Pancreas (tissue), 10 donors: ENCODE data around the gene AGPAT2. TPM values are rescaled to one million over a fixed set of nuclear protein-coding genes. Genes with fewer than 3 reads are reported as not detected.
A peak's percentile ranks its signal among the peaks of the same experiment; 100 is the strongest.

Experiments used
- ATAC-seq, 4 donors: fragments of 200-7000 bp; cut with Tn5 transposase; one replicate each; pipeline versions ENCODE4 v1.8.0 to v1.9.1; 2020; ENCODE audit warnings: mild to moderate bottlenecking in 4 of 4, moderate library complexity in 4 of 4
- DNase-seq, 6 donors: peaks; one replicate each; pipeline ENCODE4 v3.0.0-alpha.2; 2020
- FAIRE-seq: peaks from 2 replicates; lab custom pipeline; 2012; peaks lifted over from hg19 to GRCh38; lab: Jason Lieb, UNC
- H3K27ac ChIP-seq, 4 donors: fragments of 200-600 bp; sonication (generic); 1 replicate in 3 of 4; 2 replicates in 1 of 4; pipeline versions ENCODE4 v1.5.0 to v1.8.0; 2020
- H3K27me3 ChIP-seq, 4 donors: fragments of 200-600 bp; one replicate each; pipeline ENCODE4 v1.8.0; 2021
- H3K36me3 ChIP-seq, 3 donors: fragments of 200-600 bp; sonication (generic) in 1 of 3; one replicate each; pipeline versions ENCODE4 v1.5.0 to v1.8.0; 2020 to 2021
- H3K4me1 ChIP-seq, 3 donors: fragments of 200-600 bp; one replicate each; pipeline ENCODE4 v1.8.0; 2021
- H3K4me3 ChIP-seq, 4 donors: fragments of 200-600 bp; sonication (generic) in 2 of 4; one replicate each; pipeline versions ENCODE4 v1.5.0 to v1.8.0; 2020 to 2021
- H3K9me3 ChIP-seq, 4 donors: fragments of 200-600 bp; one replicate each; pipeline ENCODE4 v1.8.0; 2021
- WGBS, 2 donors: extraction: QIAGEN DNeasy Blood & Tissue Kit; methylation state at CpG; one replicate each; pipeline ENCODE4 v1.1.7; 2013; 5-methylcytosine and 5-hydroxymethylcytosine counted together
- intact Hi-C, 3 donors: fragments of 100-400 bp; cut with DNase I; formaldehyde crosslinking; loops; one replicate each; pipeline versions ENCODE4 v1.11.1 to v1.14.2; 2022
- polyA plus RNA-seq, 2 donors: library from polyadenylated mRNA; stranded (reverse); fragments of 200-250 nt; gene quantifications; one replicate each; pipeline ENCODE4 v1.2.3, GENCODE V29; 2013
- total RNA-seq, 6 donors: library from RNA; stranded (reverse); fragmentation: NEBNext Ultra II Directional in 4 of 6; extraction: Animal tissue kit (Norgen Biotek cat#: 25700) in 4 of 6; gene quantifications; one replicate each; pipeline versions ENCODE4 v1.2.1 to v1.2.4, GENCODE V29; 2021 to 2023
- TF ChIP-seq, protein P1 (sequence below), 4 donors: fragments of 200-600 bp; sonication (generic) in 3 of 4; IDR thresholded peaks; one replicate each; pipeline versions ENCODE4 v1.5.0 to v1.8.0; 2021; ENCODE audit warnings: antibody characterized with exemption in 4 of 4
- donor health status: healthy with polysubstance abuse.
- donor health status: DM: no; HTN: no; CAD: no; lungs with moderate emphysema.
- donor health status: DM: no; HTN: no; CAD: no.
- donor health status: control.
- donor health status: control.
- donor health status: Bipolar disorder and iron deficiency.
- donor health status: DM: yes; HTN: yes; CAD: no.
- donor health status: DM: no; HTN: no; CAD: no.
- donor health status: DM: no; HTN: no; CAD: no.
- donor health status: DM: yes; HTN: yes; CAD: no.

Gene AGPAT2
- total RNA-seq: 100 to 1,000 TPM in 1 of 6 donors, 10 to 100 TPM in 5; 57.0 to 105 (median 69.5) TPM
- 100 to 1,000 TPM in 1 of 2 donors, 10 to 100 TPM in 1; 94.2 to 158 TPM for polyA plus RNA-seq

DNA sequence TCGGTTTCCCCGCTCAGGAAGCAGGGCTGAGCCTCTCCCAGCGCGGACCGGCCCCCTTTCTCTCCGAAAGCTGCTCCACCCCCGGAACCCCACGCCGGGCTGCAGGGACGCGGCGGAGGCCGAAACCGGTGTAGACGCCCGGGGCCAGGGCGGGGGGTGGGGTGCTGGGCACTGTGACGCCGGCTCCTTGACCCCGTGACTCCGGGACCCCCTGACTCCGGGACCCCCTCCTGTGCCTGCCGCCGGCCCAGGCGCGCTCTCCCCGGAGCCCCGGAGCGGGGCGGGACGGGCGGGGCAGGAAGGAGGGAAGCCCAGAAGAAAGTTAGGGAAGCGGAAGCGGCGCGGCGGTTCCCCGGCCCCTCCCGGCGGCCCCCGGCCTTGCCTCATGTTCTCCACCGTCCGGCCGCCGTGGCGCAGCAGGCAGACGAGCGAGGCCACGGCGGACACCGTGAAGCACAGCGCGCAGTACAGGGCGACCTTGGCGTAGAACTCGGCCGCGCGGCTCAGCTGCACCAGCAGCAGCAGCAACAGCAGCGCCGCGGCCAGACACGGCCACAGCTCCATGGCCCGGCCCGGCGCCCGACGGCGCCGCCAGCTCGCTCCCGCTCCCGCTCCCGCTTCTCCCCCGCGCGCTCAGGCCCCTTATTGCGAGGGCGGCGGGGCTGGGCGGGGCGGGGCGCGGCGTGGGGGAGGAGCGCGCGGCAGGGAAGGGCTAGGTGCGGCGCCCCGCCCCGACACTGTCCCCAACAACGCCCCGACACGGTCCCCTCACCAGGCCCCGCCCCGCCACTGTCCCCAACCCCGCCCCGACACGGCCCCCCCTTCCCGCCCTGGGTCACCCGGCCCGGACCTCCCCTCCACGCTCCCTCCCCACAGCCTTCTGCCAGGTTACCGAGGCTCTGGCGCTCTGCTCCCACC, at the start of gene AGPAT2:
AGPAT2 (minus strand) TSS at position 664 of the 918 bp plus-strand sequence; CDS start at position 564, 100 bp downstream.
- peak; percentile 88 to 95 (median 93) for DNase-seq
- Histone ChIP-seq H3K9me3 (no peaks in the 10 kb centered on the region), H3K27ac (peak within 1 kb of the TSS; percentile 80 to 95 (median 88)), H3K4me1 (peaks cover 35 to 59% (median 49%) of the 10 kb centered on the region in 3 donors), H3K36me3 (no peaks in the 10 kb centered on the region), H3K4me3 (peak within 1 kb of the TSS; percentile 70 to 97 (median 92)), H3K27me3 (no peaks in the 10 kb centered on the region)
- 0% methylated on average over 38 to 103 of the region's 106 CpGs for WGBS, 2 donors
- intact Hi-C loops: no loop called here
- TF ChIP-seq, protein P1, sequence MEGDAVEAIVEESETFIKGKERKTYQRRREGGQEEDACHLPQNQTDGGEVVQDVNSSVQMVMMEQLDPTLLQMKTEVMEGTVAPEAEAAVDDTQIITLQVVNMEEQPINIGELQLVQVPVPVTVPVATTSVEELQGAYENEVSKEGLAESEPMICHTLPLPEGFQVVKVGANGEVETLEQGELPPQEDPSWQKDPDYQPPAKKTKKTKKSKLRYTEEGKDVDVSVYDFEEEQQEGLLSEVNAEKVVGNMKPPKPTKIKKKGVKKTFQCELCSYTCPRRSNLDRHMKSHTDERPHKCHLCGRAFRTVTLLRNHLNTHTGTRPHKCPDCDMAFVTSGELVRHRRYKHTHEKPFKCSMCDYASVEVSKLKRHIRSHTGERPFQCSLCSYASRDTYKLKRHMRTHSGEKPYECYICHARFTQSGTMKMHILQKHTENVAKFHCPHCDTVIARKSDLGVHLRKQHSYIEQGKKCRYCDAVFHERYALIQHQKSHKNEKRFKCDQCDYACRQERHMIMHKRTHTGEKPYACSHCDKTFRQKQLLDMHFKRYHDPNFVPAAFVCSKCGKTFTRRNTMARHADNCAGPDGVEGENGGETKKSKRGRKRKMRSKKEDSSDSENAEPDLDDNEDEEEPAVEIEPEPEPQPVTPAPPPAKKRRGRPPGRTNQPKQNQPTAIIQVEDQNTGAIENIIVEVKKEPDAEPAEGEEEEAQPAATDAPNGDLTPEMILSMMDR (IDR thresholded peaks at IDR 0.05): no peak
- FAIRE-seq: no peak
- peak; percentile 67 to 81 (median 76) for ATAC-seq

DNA sequence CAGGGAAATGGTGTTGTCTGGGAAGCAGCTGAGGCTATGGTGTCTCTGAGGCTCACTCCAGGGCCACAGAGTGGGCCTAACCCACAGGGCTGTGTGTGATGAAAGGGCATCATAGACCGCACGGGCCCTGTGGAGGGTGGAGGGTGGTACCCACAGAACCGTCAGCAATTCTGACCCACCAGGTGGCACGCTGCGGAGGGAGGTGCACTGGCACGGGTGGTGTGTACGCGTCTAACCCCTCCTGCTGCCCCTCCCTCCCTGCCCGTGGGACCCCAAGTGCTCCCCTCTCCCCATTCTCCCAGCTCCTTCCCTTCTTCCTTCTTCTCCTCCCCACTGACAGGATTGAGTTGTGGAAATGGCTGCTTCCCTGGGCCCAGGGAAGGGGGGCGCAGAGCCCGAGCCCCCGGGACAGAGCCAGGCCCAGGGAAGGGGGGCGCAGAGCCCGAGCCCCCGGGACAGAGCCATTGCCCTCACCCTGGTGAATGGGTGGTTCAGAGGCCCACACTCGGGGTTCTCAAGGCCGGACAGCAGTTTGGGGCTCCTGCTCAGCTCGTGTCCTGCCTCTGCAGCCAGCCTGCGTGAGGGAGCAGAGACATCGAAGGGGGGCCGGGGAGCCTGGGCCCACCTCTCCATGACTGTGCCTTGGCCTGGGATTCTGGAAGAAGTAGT, 48.7 kb upstream of the AGPAT2 start:
- intact Hi-C loops: no loop called here
- ATAC-seq (no peak), FAIRE-seq (no peak), DNase-seq (peak in 2 of 6 donors; percentile 21 to 62)
- Histone ChIP-seq H3K9me3 (no peaks in the 10 kb centered on the region), H3K27ac (no peak overlapping the region), H3K36me3 (no peaks in the 10 kb centered on the region), H3K4me1 (peaks cover 0 to 2% (median 0%) of the 10 kb centered on the region in 3 donors), H3K27me3 (no peaks in the 10 kb centered on the region), H3K4me3 (no peak overlapping the region)
- WGBS, 2 donors: 82 to 85% methylated on average over 20 to 21 of the region's 21 CpGs
- TF ChIP-seq, protein P1 (IDR thresholded peaks at IDR 0.05): no peak

GRCh38 chr9:136734837-136735496, 47.7 kb upstream of the AGPAT2 start:
- Histone ChIP-seq H3K4me3 (no peak overlapping the region), H3K4me1 (no peaks in the 10 kb centered on the region), H3K9me3 (no peaks in the 10 kb centered on the region), H3K27ac (no peak overlapping the region), H3K36me3 (no peaks in the 10 kb centered on the region), H3K27me3 (no peaks in the 10 kb centered on the region)
- 84 to 85% methylated on average over 12 of the region's 12 CpGs for WGBS, 2 donors
- ATAC-seq: no peak
- DNase-seq: peak in 2 of 6 donors; percentile 8 to 29
- intact Hi-C loops: no loop called here
- no peak for FAIRE-seq
- TF ChIP-seq, protein P1 (IDR thresholded peaks at IDR 0.05): no peak

- 86 to 91% methylated on average over 12 of the region's 12 CpGs for WGBS, 2 donors
- Histone ChIP-seq H3K4me1 (no peaks in the 10 kb centered on the region), H3K4me3 (no peak overlapping the region), H3K9me3 (no peaks in the 10 kb centered on the region), H3K27me3 (no peaks in the 10 kb centered on the region), H3K27ac (no peak overlapping the region), H3K36me3 (no peaks in the 10 kb centered on the region)
- ATAC-seq (no peak), FAIRE-seq (no peak), DNase-seq (peak in 1 of 6 donors; percentile 53)
- TF ChIP-seq, protein P1 (IDR thresholded peaks at IDR 0.05): no peak
- intact Hi-C loops: no loop called here
These were observed 46.4 kb upstream of the AGPAT2 start for GRCh38 chr9:136733611-136734010.
